HCT116 (cell line): ENCODE data around the gene ARSB. TPM values are rescaled to one million over a fixed set of nuclear protein-coding genes. Genes with fewer than 3 reads are reported as not detected.

Experiments
- ATAC-seq: fragments of 200-7000 bp; cut with Tn5 transposase; 2 replicates; pipeline ENCODE4 v1.9.1; 2020; ENCODE audit warnings: mild to moderate bottlenecking, moderate library complexity
- BruUV-seq: library from RNA; stranded (reverse); fragments of 400-500 nt; replicated peaks from 2 replicates; lab custom pipeline; 2021; lab: Mats Ljungman, UMichigan
- CTCF ChIA-PET: fragments of 300-600 bp; sonication (Branson Sonifier 250); formaldehyde crosslinking; loops from one replicate; lab custom pipeline; 2021; ENCODE audit warnings: antibody characterized with exemption; lab: Charles Lee
- POLR2A ChIA-PET: fragments of 300-600, 350-600 bp; sonication (Branson Sonifier 250); formaldehyde crosslinking; loops from one replicate; lab custom pipeline; 2021; ENCODE audit warnings: antibody characterized with exemption; lab: Charles Lee
- RAD21 ChIA-PET, 2 experiments: fragments of 300-600 bp; sonication (Branson Sonifier 250); formaldehyde crosslinking; loops; one replicate each; lab custom pipeline; 2023; ENCODE audit warnings: low total read pairs in 2 of 2; ENCODE audit not compliant: uncharacterized antibody in 2 of 2, unreplicated experiment in 2 of 2, low non-redundant PET in 1 of 2; lab: Charles Lee
- DNase-seq: peaks from one replicate; pipeline ENCODE4 v3.0.0-alpha.2; 2010; ENCODE audit warnings: low read depth, low spot score
- H2AFZ ChIP-seq: fragments of 200-600 bp; shearing (Covaris generic), sonication (generic); 2 replicates; pipeline ENCODE4 v1.6.1; 2017; ENCODE audit warnings: low read depth, mixed run types, mixed read lengths, antibody characterized with exemption, low read length; ENCODE audit not compliant: poor library complexity, severe bottlenecking
- H3K27ac ChIP-seq: 2 replicates; pipeline ENCODE4 v1.5.1; 2012; ENCODE audit warnings: low read depth, low read length
- H3K27me3 ChIP-seq: fragments of 200-600 bp; sonication (generic); 2 replicates; pipeline ENCODE4 v1.6.1; 2016; ENCODE audit warnings: mixed run types, low read length, mixed read lengths; ENCODE audit not compliant: insufficient read depth
- H3K36me3 ChIP-seq, 2 experiments: fragments of 200-500 bp in 1 of 2; fragments of 200-600 bp in 1 of 2; sonication (Bioruptor generic) in 1 of 2; sonication (generic) in 1 of 2; 2 replicates each; pipeline versions ENCODE4 v1.5.1 to v1.6.1; 2014 to 2016; ENCODE audit warnings: low read length in 2 of 2, inconsistent platforms in 1 of 2, mixed read lengths in 1 of 2, mixed run types in 1 of 2; ENCODE audit not compliant: insufficient read depth in 2 of 2, control insufficient read depth in 1 of 2
- H3K4me1 ChIP-seq, 2 experiments: fragments of 200-600 bp in 1 of 2; sonication (generic) in 1 of 2; 2 replicates each; pipeline versions ENCODE4 v1.5.1 to v1.6.1; 2012 to 2017; ENCODE audit warnings: low read length in 2 of 2, inconsistent platforms in 1 of 2, mild to moderate bottlenecking in 1 of 2, mixed read lengths in 1 of 2, mixed run types in 1 of 2, moderate library complexity in 1 of 2; ENCODE audit not compliant: insufficient read depth in 2 of 2, control insufficient read depth in 1 of 2
- H3K4me2 ChIP-seq: fragments of 200-600 bp; sonication (generic); 2 replicates; pipeline ENCODE4 v1.6.1; 2017; ENCODE audit warnings: mixed run types, low read length, mixed read lengths
- H3K4me3 ChIP-seq, 2 experiments: fragments of 200-600 bp in 1 of 2; sonication (generic) in 1 of 2; replicated peaks in 1 of 2; 2 replicates each; pipeline ENCODE4 v1.5.1; 2011 to 2016; ENCODE audit warnings: low read length in 2 of 2, control low read depth in 1 of 2, low read depth in 1 of 2, mild to moderate bottlenecking in 1 of 2, mixed read lengths in 1 of 2, mixed run types in 1 of 2
- H3K79me2 ChIP-seq: fragments of 200-600 bp; sonication (generic); 2 replicates; pipeline ENCODE4 v1.6.1; 2017; ENCODE audit warnings: mild to moderate bottlenecking, mixed run types, low read length, moderate library complexity, mixed read lengths; ENCODE audit not compliant: insufficient read depth
- H3K9ac ChIP-seq: fragments of 200-600 bp; sonication (generic); 2 replicates; pipeline ENCODE4 v1.6.1; 2016; ENCODE audit warnings: low read length, mixed read lengths
- H3K9me2 ChIP-seq: fragments of 200-600 bp; sonication (generic), shearing (Covaris generic); 2 replicates; pipeline ENCODE4 v1.6.1; 2017; ENCODE audit warnings: mixed run types, mild to moderate bottlenecking, moderate library complexity; ENCODE audit not compliant: insufficient read depth
- H3K9me3 ChIP-seq, 2 experiments: fragments of 200-500 bp in 1 of 2; fragments of 200-600 bp in 1 of 2; sonication (Bioruptor generic) in 1 of 2; sonication (generic) in 1 of 2; 2 replicates each; pipeline ENCODE4 v1.6.1; 2014 to 2017; ENCODE audit warnings: low read length in 2 of 2, mixed read lengths in 2 of 2, inconsistent platforms in 1 of 2, low read depth in 1 of 2, mild to moderate bottlenecking in 1 of 2, mixed run types in 1 of 2, moderate library complexity in 1 of 2; ENCODE audit not compliant: control insufficient read depth in 1 of 2, insufficient read depth in 1 of 2
- H4K20me1 ChIP-seq: fragments of 200-600 bp; sonication (generic), shearing (Covaris generic); 2 replicates; pipeline ENCODE4 v1.6.1; 2017; ENCODE audit warnings: mixed run types, mild to moderate bottlenecking, moderate library complexity; ENCODE audit not compliant: insufficient read depth
- ATF3 ChIP-seq: IDR thresholded peaks from 2 replicates; pipeline ENCODE4 v1.6.1; 2012
- CBX3 ChIP-seq: IDR thresholded peaks from 2 replicates; pipeline ENCODE4 v1.6.1; 2012; ENCODE audit warnings: low read depth
- CEBPB ChIP-seq: IDR thresholded peaks from 2 replicates; pipeline ENCODE4 v1.6.1; 2012; ENCODE audit warnings: low read depth
- CTCF ChIP-seq, 3 experiments: fragments of 200-600 bp in 1 of 3; sonication (generic) in 1 of 3; IDR thresholded peaks in 2 of 3; conservative IDR thresholded peaks in 1 of 3; 2 replicates each; pipeline ENCODE4 v1.5.1; 2012 to 2017; ENCODE audit warnings: low read depth in 2 of 3, low read length in 2 of 3, antibody characterized with exemption in 1 of 3, borderline replicate concordance in 1 of 3, control low read depth in 1 of 3, mild to moderate bottlenecking in 1 of 3, mixed read lengths in 1 of 3, mixed run types in 1 of 3, moderate library complexity in 1 of 3; ENCODE audit not compliant: insufficient read depth in 1 of 3
- EGR1 ChIP-seq: IDR thresholded peaks from 2 replicates; pipeline ENCODE4 v1.6.1; 2012; ENCODE audit warnings: low read depth
- EZH2phosphoT487 ChIP-seq: fragments of 200-600 bp; IDR thresholded peaks from 2 replicates; pipeline ENCODE4 v1.6.1; 2018; ENCODE audit warnings: antibody characterized with exemption, borderline replicate concordance
- JUND ChIP-seq: IDR thresholded peaks from 2 replicates; pipeline ENCODE4 v1.6.1; 2012
- MAX ChIP-seq: IDR thresholded peaks from 2 replicates; pipeline ENCODE4 v1.6.1; 2012
- POLR2A ChIP-seq: IDR thresholded peaks from 2 replicates; pipeline ENCODE4 v1.7.0; 2011; ENCODE audit warnings: borderline replicate concordance; ENCODE audit not compliant: insufficient read depth, insufficient read length; ENCODE audit errors: extremely low read depth
- RAD21 ChIP-seq: IDR thresholded peaks from 2 replicates; pipeline ENCODE4 v1.6.1; 2012; ENCODE audit warnings: low read depth, mild to moderate bottlenecking
- REST ChIP-seq: IDR thresholded peaks from 2 replicates; pipeline ENCODE4 v1.6.1; 2012; ENCODE audit warnings: low read depth
- SIN3A ChIP-seq: IDR thresholded peaks from 2 replicates; pipeline ENCODE4 v1.6.1; 2012; ENCODE audit warnings: low read depth
- SRF ChIP-seq: IDR thresholded peaks from 2 replicates; pipeline ENCODE4 v1.6.1; 2012; ENCODE audit warnings: low read depth
- YY1 ChIP-seq: IDR thresholded peaks from 2 replicates; pipeline ENCODE4 v1.6.1; 2011; ENCODE audit warnings: low read length, low read depth, moderate library complexity, mild to moderate bottlenecking; ENCODE audit not compliant: insufficient replicate concordance; ENCODE audit errors: extremely low read depth
- ZFX ChIP-seq: fragments of 450-650 bp; IDR thresholded peaks from 2 replicates; pipeline ENCODE4 v1.6.1; 2017
- ZNF274 ChIP-seq: fragments of 200-500 bp; sonication (Bioruptor generic); IDR thresholded peaks from 2 replicates; pipeline ENCODE4 v1.6.1; 2014; ENCODE audit warnings: mild to moderate bottlenecking, low read depth, low read length, inconsistent platforms
- intact Hi-C: fragments of 100-400 bp; cut with micrococcal nuclease; formaldehyde crosslinking; loops from 2 replicates; pipeline ENCODE4 v1.10.0; 2022
- total RNA-seq: library from RNA; stranded (reverse); gene quantifications from one replicate; pipeline ENCODE4 v1.2.1, GENCODE V29; 2021; ENCODE audit not compliant: unreplicated experiment

The ARSB gene
- total RNA-seq, 1 experiment from 2014 or later = 4.8 TPM

- Histone ChIP-seq H3K4me1 (no peaks in the 10 kb centered on the region), H3K27ac (no peak overlapping the region), H3K79me2 (no peaks in the 10 kb centered on the region), H4K20me1 (no peaks in the 10 kb centered on the region), H3K36me3 (no peaks in the 10 kb centered on the region), H3K9me2 (no peaks in the 10 kb centered on the region), H3K4me3 (no peak overlapping the region), H3K27me3 (no peaks in the 10 kb centered on the region), H3K9ac (no peak overlapping the region), H2AFZ (no peak overlapping the region), H3K4me2 (no peak overlapping the region), H3K9me3 (no peaks in the 10 kb centered on the region)
- DNase-seq = no peak
- no peak for TF ChIP-seq YY1
- TF ChIP-seq POLR2A = no peak
- no peak for TF ChIP-seq CBX3
- no peak for TF ChIP-seq CEBPB
- TF ChIP-seq JUND = no peak
- no peak for TF ChIP-seq ZNF274
- TF ChIP-seq ATF3 = no peak
- TF ChIP-seq CTCF (IDR thresholded peaks at IDR 0.05 in 2 of 3, conservative IDR thresholded peaks at IDR 0.05 in 1 of 3; ENCODE audit: borderline replicate concordance in 1 of 3, insufficient read depth in 1 of 3, low read depth in 2 of 3, low read length in 2 of 3) = no peak
- TF ChIP-seq EZH2phosphoT487 = no peak
- TF ChIP-seq MAX = no peak
- TF ChIP-seq ZFX = no peak
- no peak for TF ChIP-seq RAD21
- no peak for TF ChIP-seq SRF
- TF ChIP-seq REST = no peak
- no peak for TF ChIP-seq EGR1
- no peak for TF ChIP-seq SIN3A
- RAD21 ChIA-PET = no interaction called here
- POLR2A ChIA-PET = no interaction called here
- BruUV-seq = no TSS peak
- intact Hi-C loops = loop anchor here (10.0 kb wide), 1 partner anchor 150 kb away; the partner anchor contains the start of gene LHFPL2
- no peak for ATAC-seq
- CTCF ChIA-PET = no interaction called here
Observed at GRCh38 chr5:78794693-78795215, 190.4 kb downstream of the ARSB start.
